Measurements from ENCODE around the gene CD22.

The CD22 gene

GRCh38 chr19:35291259-35291658, 37.7 kb upstream of the CD22 start:
- DNase-seq (ENCODE audit: extremely low spot score) = no peak
- ChIA-PET CTCF (interaction anchor here (1.4 kb wide), 1 partner anchor 10 kb away, joined by 4 read pairs; no protein-coding TSS in a partner anchor), POLR2A (interaction anchor here (0.6 kb wide), 1 partner anchor 55 kb away, joined by 3 read pairs; no protein-coding TSS in a partner anchor)
- no peak for TF ChIP-seq CTCF (IDR thresholded peaks at IDR 0.05; ENCODE audit: control extremely low read depth, extremely low read depth, low read depth, missing control alignments)

- no peak for TF ChIP-seq CTCF (IDR thresholded peaks at IDR 0.05; ENCODE audit: control extremely low read depth, extremely low read depth, low read depth, missing control alignments)
- POLR2A ChIA-PET = interaction anchor here (0.6 kb wide), 1 partner anchor 54 kb away, joined by 3 read pairs; no protein-coding TSS in a partner anchor
Measured at GRCh38 chr19:35291916-35292315, 37.1 kb upstream of the CD22 start, which contains the start of gene MAG. TSS of gene MAG (plus strand) at chr19:35292161. CDS start at chr19:35295409, 3,248 bp downstream.

GRCh38 chr19:35292421-35293362, 36.3 kb upstream of the CD22 start:
- TF ChIP-seq CTCF (IDR thresholded peaks at IDR 0.05; ENCODE audit: control extremely low read depth, extremely low read depth, low read depth, missing control alignments) = no peak
- ChIA-PET CTCF (no interaction called here), POLR2A (no interaction called here)
- no peak for DNase-seq (ENCODE audit: extremely low spot score)

More at GRCh38 chr19:35291916-35292315, 37.1 kb upstream of the CD22 start, which contains the start of gene MAG:
- CTCF ChIA-PET = interaction anchor here (1.4 kb wide), 1 partner anchor 11 kb away, joined by 4 read pairs; no protein-coding TSS in a partner anchor
- no peak for DNase-seq (ENCODE audit: extremely low spot score)

GRCh38 chr19:35293363-35293739, 35.6 kb upstream of the CD22 start:
- no peak for DNase-seq (ENCODE audit: extremely low spot score)
- ChIA-PET POLR2A (no interaction called here), CTCF (no interaction called here)
- TF ChIP-seq CTCF (IDR thresholded peaks at IDR 0.05; ENCODE audit: control extremely low read depth, extremely low read depth, low read depth, missing control alignments) = no peak

- ChIA-PET CTCF (interaction anchor here (0.8 kb wide), 1 partner anchor 19 kb away, joined by 3 read pairs; no protein-coding TSS in a partner anchor), POLR2A (no interaction called here)
- DNase-seq (ENCODE audit: extremely low spot score) = no peak
- no peak for TF ChIP-seq CTCF (IDR thresholded peaks at IDR 0.05; ENCODE audit: control extremely low read depth, extremely low read depth, low read depth, missing control alignments)
Measured at GRCh38 chr19:35293808-35294207, 35.2 kb upstream of the CD22 start.

- POLR2A ChIA-PET = interaction anchor here (0.5 kb wide), 1 partner anchor 40 kb away, joined by 3 read pairs; no protein-coding TSS in a partner anchor
- DNase-seq (ENCODE audit: extremely low spot score) = no peak
- TF ChIP-seq CTCF (IDR thresholded peaks at IDR 0.05; ENCODE audit: control extremely low read depth, extremely low read depth, low read depth, missing control alignments) = no peak
- CTCF ChIA-PET = interaction anchor here (0.8 kb wide), 1 partner anchor 20 kb away, joined by 3 read pairs; no protein-coding TSS in a partner anchor
Measured at GRCh38 chr19:35294328-35294727, 34.7 kb upstream of the CD22 start.
